C4-2B (cell line): ENCODE results near the gene HSD11B1.

Source experiments
- CTCF ChIP-seq: fragments of 450-650 bp; conservative IDR thresholded peaks from 2 replicates; pipeline ENCODE4 v1.5.1; 2017; ENCODE audit warnings: mild to moderate bottlenecking
- ZFX ChIP-seq: fragments of 450-650 bp; IDR thresholded peaks from 2 replicates; pipeline ENCODE4 v1.6.1; 2017

DNA sequence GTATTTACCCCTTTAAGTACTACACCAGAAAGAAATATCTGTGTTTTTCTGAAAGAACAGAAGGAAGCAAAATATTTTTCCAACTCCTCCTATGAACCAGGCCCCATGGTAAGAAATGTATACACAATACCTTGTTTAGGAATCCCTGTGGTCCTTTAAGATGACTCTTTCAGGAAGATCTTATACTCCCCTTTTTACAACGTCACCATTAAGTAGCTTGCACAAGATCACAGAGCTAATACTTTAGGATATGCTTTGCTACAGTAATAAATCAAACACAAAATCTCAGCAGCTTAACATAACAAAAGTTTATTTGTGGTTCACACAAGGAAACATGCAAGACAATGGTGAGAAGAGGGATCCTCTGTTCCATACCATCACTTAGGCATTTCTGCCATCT is 43.6 kb upstream of the HSD11B1 start:
- no peak for TF ChIP-seq CTCF
- no peak for TF ChIP-seq ZFX
